Colonic mucosa (tissue), 4 donors: ENCODE results near the gene TNFSF15. TPM values are rescaled to one million over a fixed set of nuclear protein-coding genes. Genes with fewer than 3 reads are reported as not detected.
A peak's percentile ranks its signal among the peaks of the same experiment; 100 is the strongest.

Experiments
- DNase-seq: peaks from one replicate; pipeline ENCODE4 v3.0.0-alpha.2; 2020
- H3K27ac ChIP-seq: fragments of 200-600 bp; one replicate; pipeline ENCODE4 v1.8.0; 2021
- H3K27me3 ChIP-seq: fragments of 200-600 bp; one replicate; pipeline ENCODE4 v1.8.0; 2021
- H3K36me3 ChIP-seq: fragments of 200-600 bp; one replicate; pipeline ENCODE4 v1.8.0; 2021
- H3K4me1 ChIP-seq: fragments of 200-600 bp; one replicate; pipeline ENCODE4 v1.8.0; 2021; ENCODE audit warnings: mild to moderate bottlenecking
- H3K4me3 ChIP-seq: fragments of 200-600 bp; one replicate; pipeline ENCODE4 v1.8.0; 2021
- H3K9ac ChIP-seq, 2 donors: one replicate each; pipeline ENCODE4 v1.7.0; 2013; ENCODE audit warnings: control low read depth in 2 of 2, low read depth in 2 of 2, low read length in 2 of 2
- H3K9me3 ChIP-seq: fragments of 200-600 bp; one replicate; pipeline ENCODE4 v1.8.0; 2021
- intact Hi-C: fragments of 100-400 bp; cut with DNase I; formaldehyde crosslinking; loops from one replicate; pipeline ENCODE4 v1.14.1; 2022
- total RNA-seq, 2 donors: library from RNA; stranded (reverse); fragmentation: NEBNext Ultra II Directional in 1 of 2; extraction: Animal tissue kit (Norgen Biotek cat#: 25700) in 1 of 2; gene quantifications; one replicate each; pipeline ENCODE4 v1.2.1, GENCODE V29; 2021
- TF ChIP-seq, protein P1 (sequence below): fragments of 200-600 bp; IDR thresholded peaks from one replicate; pipeline ENCODE4 v1.8.0; 2022; ENCODE audit warnings: antibody characterized with exemption, mild to moderate bottlenecking
- donor health status: healthy.
- donor health status: DM: no; HTN: no; CAD: no.
- donor health status: DM: no; HTN: no; CAD: no.

TNFSF15 gene
- total RNA-seq, 2 donors from 2014 or later: 0.84 to 2.9 TPM

DNA sequence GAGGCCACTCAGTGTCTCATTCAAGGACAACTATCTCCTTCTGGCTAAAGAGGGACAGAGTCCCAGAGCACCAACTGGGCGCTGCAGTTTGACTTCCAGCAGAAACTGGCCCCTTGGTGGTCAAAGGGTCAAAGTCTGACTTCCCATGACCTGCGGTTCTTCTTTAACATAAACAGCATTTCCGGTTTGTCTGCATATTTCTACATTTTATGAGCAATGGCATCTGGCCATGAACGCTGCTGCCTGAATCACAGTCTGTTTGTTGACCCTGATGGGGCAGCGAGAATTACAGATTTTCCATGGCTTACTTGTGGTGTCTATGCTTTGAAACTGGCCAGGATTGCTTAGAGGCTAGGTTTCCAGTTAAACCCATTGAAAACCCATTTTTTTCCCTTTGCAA lies 1.3 kb downstream of the TNFSF15 start:
- peak; percentile 84 for DNase-seq
- H3K4me1 ChIP-seq: peaks cover 15% of the 10 kb centered on the region

GRCh38 chr9:114803479-114804265 lies 2.2 kb downstream of the TNFSF15 start:
- intact Hi-C loops: no loop called here
- peak overlapping the region; percentile 20 for H3K27ac ChIP-seq
- H3K9me3 ChIP-seq: no peaks in the 10 kb centered on the region
- H3K4me3 ChIP-seq: no peak overlapping the region
- no peak overlapping the region for H3K9ac ChIP-seq
- H3K27me3 ChIP-seq: no peaks in the 10 kb centered on the region
- peaks cover 15% of the 10 kb centered on the region for H3K4me1 ChIP-seq
- TF ChIP-seq, protein P1, sequence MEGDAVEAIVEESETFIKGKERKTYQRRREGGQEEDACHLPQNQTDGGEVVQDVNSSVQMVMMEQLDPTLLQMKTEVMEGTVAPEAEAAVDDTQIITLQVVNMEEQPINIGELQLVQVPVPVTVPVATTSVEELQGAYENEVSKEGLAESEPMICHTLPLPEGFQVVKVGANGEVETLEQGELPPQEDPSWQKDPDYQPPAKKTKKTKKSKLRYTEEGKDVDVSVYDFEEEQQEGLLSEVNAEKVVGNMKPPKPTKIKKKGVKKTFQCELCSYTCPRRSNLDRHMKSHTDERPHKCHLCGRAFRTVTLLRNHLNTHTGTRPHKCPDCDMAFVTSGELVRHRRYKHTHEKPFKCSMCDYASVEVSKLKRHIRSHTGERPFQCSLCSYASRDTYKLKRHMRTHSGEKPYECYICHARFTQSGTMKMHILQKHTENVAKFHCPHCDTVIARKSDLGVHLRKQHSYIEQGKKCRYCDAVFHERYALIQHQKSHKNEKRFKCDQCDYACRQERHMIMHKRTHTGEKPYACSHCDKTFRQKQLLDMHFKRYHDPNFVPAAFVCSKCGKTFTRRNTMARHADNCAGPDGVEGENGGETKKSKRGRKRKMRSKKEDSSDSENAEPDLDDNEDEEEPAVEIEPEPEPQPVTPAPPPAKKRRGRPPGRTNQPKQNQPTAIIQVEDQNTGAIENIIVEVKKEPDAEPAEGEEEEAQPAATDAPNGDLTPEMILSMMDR: no peak
- no peak for DNase-seq
- no peaks in the 10 kb centered on the region for H3K36me3 ChIP-seq

More for the DNA sequence above, 1.3 kb downstream of the TNFSF15 start:
- H3K9me3 ChIP-seq: no peaks in the 10 kb centered on the region
- H3K36me3 ChIP-seq: no peaks in the 10 kb centered on the region
- peak overlapping the region; percentile 20 for H3K27ac ChIP-seq
- H3K27me3 ChIP-seq: no peaks in the 10 kb centered on the region
- intact Hi-C loops: no loop called here
- TF ChIP-seq, protein P1: no peak
- H3K9ac ChIP-seq: no peak overlapping the region
- H3K4me3 ChIP-seq: no peak overlapping the region

- intact Hi-C loops: no loop called here
- Histone ChIP-seq H3K27me3 (no peaks in the 10 kb centered on the region), H3K27ac (no peak overlapping the region)
These were observed 5.9 kb downstream of the TNFSF15 start for GRCh38 chr9:114799925-114800324.

DNA sequence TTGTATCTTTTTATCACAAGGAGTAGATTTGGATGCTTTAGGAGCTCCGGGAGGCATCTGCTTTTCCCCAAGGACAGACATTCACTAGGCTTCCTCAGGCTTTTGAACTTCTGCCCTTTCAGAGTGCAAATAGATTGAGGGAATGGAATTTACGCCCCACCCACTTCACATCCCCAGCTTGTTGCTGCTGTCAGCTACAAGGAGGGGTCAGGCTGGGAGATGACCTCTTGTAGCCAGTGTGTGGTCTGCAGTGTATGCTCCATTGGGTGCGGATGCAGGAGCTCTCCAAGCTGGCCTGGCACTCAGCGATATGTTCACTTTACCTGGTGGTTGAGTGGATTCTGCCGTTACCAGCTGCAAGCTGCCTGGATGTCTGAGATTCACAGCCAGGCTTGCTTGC lies 6.4 kb downstream of the TNFSF15 start:
- Histone ChIP-seq H3K27ac (no peak overlapping the region), H3K4me3 (no peak overlapping the region), H3K9ac (no peak overlapping the region), H3K4me1 (no peaks in the 10 kb centered on the region), H3K36me3 (no peaks in the 10 kb centered on the region), H3K27me3 (no peaks in the 10 kb centered on the region), H3K9me3 (no peaks in the 10 kb centered on the region)
- intact Hi-C loops: no loop called here
- DNase-seq: peak; percentile 30
- TF ChIP-seq, protein P1: no peak

More at GRCh38 chr9:114799925-114800324, 5.9 kb downstream of the TNFSF15 start:
- Histone ChIP-seq H3K4me3 (no peak overlapping the region), H3K9me3 (no peaks in the 10 kb centered on the region), H3K36me3 (no peaks in the 10 kb centered on the region), H3K9ac (no peak overlapping the region), H3K4me1 (no peaks in the 10 kb centered on the region)
- TF ChIP-seq, protein P1: no peak
- DNase-seq: no peak

GRCh38 chr9:114798780-114799427 lies 6.9 kb downstream of the TNFSF15 start:
- H3K4me3 ChIP-seq: no peak overlapping the region
- H3K36me3 ChIP-seq: no peaks in the 10 kb centered on the region
- intact Hi-C loops: no loop called here
- DNase-seq: no peak
- TF ChIP-seq, protein P1: no peak
- H3K9ac ChIP-seq: no peak overlapping the region
- H3K27ac ChIP-seq: no peak overlapping the region
- no peaks in the 10 kb centered on the region for H3K9me3 ChIP-seq
- no peaks in the 10 kb centered on the region for H3K27me3 ChIP-seq
- no peaks in the 10 kb centered on the region for H3K4me1 ChIP-seq
